ENCODE measurements around the gene ITSN2.

ITSN2 gene

GRCh38 chr2:24191848-24192247 lies 168.5 kb downstream of the ITSN2 start:
- DNase-seq: no peak
- no peaks in the 10 kb centered on the region for H3K36me3 Mint-ChIP-seq (ENCODE audit: low read depth)
- no peaks in the 10 kb centered on the region for H3K4me1 Mint-ChIP-seq (ENCODE audit: low read depth)
- no peaks in the 10 kb centered on the region for H3K27me3 Mint-ChIP-seq
- H3K4me3 Mint-ChIP-seq: no peak overlapping the region
- no peak overlapping the region for H3K27ac Mint-ChIP-seq
- peaks cover 9% of the 10 kb centered on the region for H3K9me3 Mint-ChIP-seq

DNA sequence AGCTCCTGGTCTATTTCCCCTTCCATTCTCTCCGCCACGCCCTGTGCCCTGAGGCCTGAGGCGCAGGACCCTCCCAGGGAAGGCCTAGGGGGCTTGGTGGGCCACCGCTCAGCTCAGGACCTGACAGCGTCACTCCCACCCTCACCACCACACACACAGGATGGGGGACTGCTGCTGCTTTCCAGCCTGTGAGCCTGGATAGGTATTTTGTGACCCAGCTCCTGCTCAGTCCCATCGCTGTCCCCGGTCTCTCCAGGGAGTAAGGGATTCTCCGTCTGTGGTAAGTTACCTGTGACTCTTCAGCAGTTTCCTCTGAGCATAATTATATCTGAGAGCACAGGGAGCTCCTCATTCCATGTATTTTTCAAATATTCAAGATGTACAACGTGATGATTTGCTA lies 169.2 kb downstream of the ITSN2 start:
- Mint-ChIP-seq H3K9me3 (peaks cover 6% of the 10 kb centered on the region), H3K27me3 (no peaks in the 10 kb centered on the region), H3K4me1 (ENCODE audit: low read depth) (no peaks in the 10 kb centered on the region), H3K4me3 (no peak overlapping the region), H3K27ac (no peak overlapping the region), H3K36me3 (ENCODE audit: low read depth) (no peaks in the 10 kb centered on the region)
- no peak for DNase-seq

GRCh38 chr2:24190503-24190902 lies 169.8 kb downstream of the ITSN2 start:
- Mint-ChIP-seq H3K4me1 (ENCODE audit: low read depth) (no peaks in the 10 kb centered on the region), H3K9me3 (peaks cover 6% of the 10 kb centered on the region), H3K27ac (no peak overlapping the region), H3K27me3 (no peaks in the 10 kb centered on the region), H3K36me3 (ENCODE audit: low read depth) (no peaks in the 10 kb centered on the region), H3K4me3 (no peak overlapping the region)
- DNase-seq: no peak

DNA sequence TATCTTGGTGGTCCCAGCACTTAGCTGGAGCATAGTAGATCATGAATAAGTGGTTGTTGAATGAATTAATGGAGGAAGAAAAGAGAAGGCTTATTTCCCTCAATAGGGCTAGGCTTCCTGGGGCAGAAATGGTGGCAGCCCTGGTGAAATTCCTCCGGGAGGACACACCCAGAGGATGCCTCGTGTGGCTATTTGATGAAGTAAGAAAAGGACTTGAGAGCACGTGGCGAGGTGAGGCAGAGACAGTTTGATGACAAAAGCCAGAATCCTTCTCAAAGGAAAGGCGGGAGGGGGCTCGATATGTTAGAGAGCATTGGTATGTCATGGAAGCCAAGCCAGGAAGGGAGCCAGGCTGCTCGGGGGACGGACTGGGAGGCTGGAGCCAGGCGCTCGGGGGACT lies 170.8 kb downstream of the ITSN2 start:
- Mint-ChIP-seq H3K4me3 (no peak overlapping the region), H3K9me3 (peaks cover 6% of the 10 kb centered on the region), H3K27ac (no peak overlapping the region), H3K36me3 (ENCODE audit: low read depth) (no peaks in the 10 kb centered on the region), H3K27me3 (no peaks in the 10 kb centered on the region), H3K4me1 (ENCODE audit: low read depth) (no peaks in the 10 kb centered on the region)
- no peak for DNase-seq

- Mint-ChIP-seq H3K27ac (no peak overlapping the region), H3K4me3 (no peak overlapping the region), H3K36me3 (ENCODE audit: low read depth) (no peaks in the 10 kb centered on the region), H3K4me1 (ENCODE audit: low read depth) (no peaks in the 10 kb centered on the region), H3K27me3 (no peaks in the 10 kb centered on the region), H3K9me3 (peaks cover 3% of the 10 kb centered on the region)
- no peak for DNase-seq
These were observed 176.8 kb downstream of the ITSN2 start for GRCh38 chr2:24183366-24184069.

GRCh38 chr2:24182507-24182906 lies 177.8 kb downstream of the ITSN2 start:
- no peaks in the 10 kb centered on the region for H3K27me3 Mint-ChIP-seq
- H3K4me1 Mint-ChIP-seq (ENCODE audit: low read depth): no peaks in the 10 kb centered on the region
- DNase-seq: no peak
- peaks cover 3% of the 10 kb centered on the region for H3K9me3 Mint-ChIP-seq
- H3K27ac Mint-ChIP-seq: no peak overlapping the region
- H3K4me3 Mint-ChIP-seq: no peak overlapping the region
- H3K36me3 Mint-ChIP-seq (ENCODE audit: low read depth): no peaks in the 10 kb centered on the region

DNA sequence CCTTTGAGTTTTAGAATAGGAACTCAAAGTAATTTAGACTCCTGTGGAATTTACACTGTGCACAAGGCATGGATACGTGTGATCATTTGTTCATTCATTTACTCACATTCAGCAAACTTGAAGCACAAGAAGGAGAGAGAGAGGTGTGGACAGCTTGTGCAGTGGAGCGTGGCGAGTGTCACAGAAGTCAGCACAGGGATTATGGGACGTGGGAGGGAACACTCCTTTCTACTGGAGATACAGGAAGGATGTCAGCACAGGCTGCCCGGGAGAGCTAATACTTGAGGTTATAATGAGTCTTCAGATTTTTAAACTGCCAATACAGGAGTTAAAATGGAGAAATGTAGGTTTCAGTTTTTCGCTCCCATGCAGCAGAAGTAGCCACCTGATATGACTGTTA lies 178.5 kb downstream of the ITSN2 start:
- no peaks in the 10 kb centered on the region for H3K4me1 Mint-ChIP-seq (ENCODE audit: low read depth)
- no peaks in the 10 kb centered on the region for H3K27me3 Mint-ChIP-seq
- no peak overlapping the region for H3K27ac Mint-ChIP-seq
- H3K36me3 Mint-ChIP-seq (ENCODE audit: low read depth): no peaks in the 10 kb centered on the region
- no peaks in the 10 kb centered on the region for H3K9me3 Mint-ChIP-seq
- no peak overlapping the region for H3K4me3 Mint-ChIP-seq
- DNase-seq: no peak

GRCh38 chr2:24179683-24180082 lies 180.7 kb downstream of the ITSN2 start:
- no peak overlapping the region for H3K4me3 Mint-ChIP-seq
- no peaks in the 10 kb centered on the region for H3K4me1 Mint-ChIP-seq (ENCODE audit: low read depth)
- H3K9me3 Mint-ChIP-seq: no peaks in the 10 kb centered on the region
- H3K36me3 Mint-ChIP-seq (ENCODE audit: low read depth): no peaks in the 10 kb centered on the region
- no peak overlapping the region for H3K27ac Mint-ChIP-seq
- DNase-seq: no peak
- no peaks in the 10 kb centered on the region for H3K27me3 Mint-ChIP-seq

DNA sequence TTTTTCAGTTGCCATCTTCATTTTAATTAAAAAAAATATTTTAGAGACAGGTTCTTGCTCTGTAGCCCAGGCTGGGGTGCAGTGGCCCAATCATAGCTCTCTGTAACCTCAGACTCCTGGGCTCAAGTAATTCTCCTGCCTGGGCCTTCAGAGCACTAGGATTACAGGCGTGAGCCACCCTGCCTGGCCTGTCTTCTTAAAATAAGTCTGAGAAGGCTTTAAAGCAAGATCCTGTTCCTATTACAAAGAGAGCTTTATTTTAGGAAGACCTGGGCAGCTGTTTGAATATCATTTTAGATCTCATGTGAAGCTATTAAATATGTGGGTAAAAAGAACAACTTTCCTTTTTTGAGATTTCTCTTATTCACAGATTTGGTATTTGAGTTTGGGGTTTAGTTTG lies 184.0 kb downstream of the ITSN2 start:
- Mint-ChIP-seq H3K4me1 (ENCODE audit: low read depth) (no peaks in the 10 kb centered on the region), H3K27ac (no peak overlapping the region), H3K36me3 (ENCODE audit: low read depth) (no peaks in the 10 kb centered on the region), H3K27me3 (peaks cover 6% of the 10 kb centered on the region), H3K4me3 (no peak overlapping the region), H3K9me3 (no peaks in the 10 kb centered on the region)
- DNase-seq: no peak

- Mint-ChIP-seq H3K4me1 (ENCODE audit: low read depth) (no peaks in the 10 kb centered on the region), H3K27ac (no peak overlapping the region)
These were observed 184.6 kb downstream of the ITSN2 start for GRCh38 chr2:24175631-24176187.

GRCh38 chr2:24174851-24175277 lies 185.5 kb downstream of the ITSN2 start, which contains the start of gene FAM228A:
FAM228A (plus strand) TSS chr2:24175053; CDS start chr2:24175481, 428 bp downstream.
- DNase-seq: no peak
- Mint-ChIP-seq H3K9me3 (no peaks in the 10 kb centered on the region), H3K4me3 (no peak within 1 kb of the TSS), H3K27me3 (peaks cover 6% of the 10 kb centered on the region), H3K4me1 (ENCODE audit: low read depth) (no peaks in the 10 kb centered on the region), H3K27ac (no peak within 1 kb of the TSS), H3K36me3 (ENCODE audit: low read depth) (no peaks in the 10 kb centered on the region)

More at GRCh38 chr2:24175631-24176187, 184.6 kb downstream of the ITSN2 start:
- no peak for DNase-seq
- no peaks in the 10 kb centered on the region for H3K36me3 Mint-ChIP-seq (ENCODE audit: low read depth)
- H3K27me3 Mint-ChIP-seq: peaks cover 6% of the 10 kb centered on the region
- H3K4me3 Mint-ChIP-seq: no peak overlapping the region
- H3K9me3 Mint-ChIP-seq: no peaks in the 10 kb centered on the region

GRCh38 chr2:24169023-24169422 lies 191.3 kb downstream of the ITSN2 start:
- Mint-ChIP-seq H3K4me3 (no peak overlapping the region), H3K27ac (no peak overlapping the region), H3K9me3 (no peaks in the 10 kb centered on the region), H3K36me3 (ENCODE audit: low read depth) (no peaks in the 10 kb centered on the region), H3K4me1 (ENCODE audit: low read depth) (no peaks in the 10 kb centered on the region), H3K27me3 (peaks cover 5% of the 10 kb centered on the region)
- no peak for DNase-seq

DNA sequence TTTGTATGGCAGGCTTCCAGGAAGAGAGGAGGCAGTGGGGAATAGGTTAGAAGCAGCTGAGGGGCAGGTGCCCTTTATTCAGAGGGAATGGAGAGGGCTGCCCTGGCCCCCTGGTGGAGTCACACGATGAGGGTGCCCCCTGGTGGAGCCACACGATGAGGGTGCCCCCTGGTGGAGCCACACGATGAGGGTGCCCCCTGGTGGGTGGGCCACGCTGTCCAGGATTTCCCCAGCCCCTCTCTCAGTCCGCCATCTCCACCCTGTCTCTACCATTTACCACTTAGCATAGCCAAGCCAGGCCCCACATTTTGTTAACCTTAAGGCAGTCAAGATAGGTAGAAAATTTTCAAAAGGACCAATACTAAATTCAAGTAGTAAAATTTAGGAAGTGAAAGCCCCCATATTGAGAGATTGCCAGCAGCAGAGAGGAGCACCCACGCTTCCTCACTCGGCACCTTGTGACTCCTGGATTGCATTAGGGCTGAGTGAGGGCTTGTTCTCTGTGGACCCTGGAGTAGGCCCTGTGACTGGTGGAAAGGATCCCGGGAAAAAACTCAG lies 195.8 kb downstream of the ITSN2 start:
- H3K9me3 Mint-ChIP-seq: no peaks in the 10 kb centered on the region
- H3K27me3 Mint-ChIP-seq: no peaks in the 10 kb centered on the region
- H3K36me3 Mint-ChIP-seq (ENCODE audit: low read depth): no peaks in the 10 kb centered on the region
- H3K4me1 Mint-ChIP-seq (ENCODE audit: low read depth): no peaks in the 10 kb centered on the region
- peak; percentile 64 for DNase-seq
- H3K27ac Mint-ChIP-seq: no peak overlapping the region
- no peak overlapping the region for H3K4me3 Mint-ChIP-seq

DNA sequence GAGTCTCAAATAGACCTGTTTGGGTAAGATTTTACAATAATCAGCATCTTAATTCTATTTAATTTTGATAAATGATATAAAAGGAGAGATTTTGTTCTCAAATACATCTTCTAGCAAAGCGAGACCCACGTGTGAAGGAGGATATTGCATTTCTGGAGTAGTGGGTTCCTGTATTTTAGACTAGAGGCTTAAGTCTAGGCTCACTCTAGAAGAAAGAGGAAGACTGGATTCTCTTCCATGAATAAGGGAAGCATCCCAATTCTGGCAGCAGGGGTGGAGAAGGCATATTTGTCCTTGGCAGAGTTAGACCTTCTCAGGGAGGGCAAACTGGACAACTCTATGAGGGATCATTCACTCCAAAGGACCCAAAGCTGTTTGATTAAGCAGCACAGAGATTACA lies 196.7 kb downstream of the ITSN2 start:
- no peaks in the 10 kb centered on the region for H3K36me3 Mint-ChIP-seq (ENCODE audit: low read depth)
- H3K27ac Mint-ChIP-seq: no peak overlapping the region
- no peak overlapping the region for H3K4me3 Mint-ChIP-seq
- H3K9me3 Mint-ChIP-seq: no peaks in the 10 kb centered on the region
- H3K27me3 Mint-ChIP-seq: no peaks in the 10 kb centered on the region
- no peak for DNase-seq
- H3K4me1 Mint-ChIP-seq (ENCODE audit: low read depth): no peaks in the 10 kb centered on the region

DNA sequence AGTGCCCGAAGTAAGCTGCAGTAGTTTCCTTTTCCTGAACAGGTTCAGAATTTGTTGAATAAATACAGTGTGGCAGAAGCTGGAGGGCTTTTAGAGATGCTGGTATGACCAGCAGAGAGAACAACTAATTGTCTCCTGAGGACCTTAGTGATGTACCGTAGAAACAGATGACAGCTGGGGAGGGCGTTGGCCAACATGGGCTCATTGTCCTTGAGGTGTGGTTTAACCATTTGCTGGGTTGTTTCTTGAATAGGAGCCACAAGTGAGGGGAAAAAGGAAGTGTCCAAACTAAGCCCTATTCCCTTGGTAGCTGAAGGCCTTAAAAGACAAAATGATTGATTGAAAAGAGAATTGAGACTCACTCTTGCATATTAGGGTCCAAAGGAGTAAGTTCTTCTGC lies 197.2 kb downstream of the ITSN2 start:
- Mint-ChIP-seq H3K4me1 (ENCODE audit: low read depth) (no peaks in the 10 kb centered on the region), H3K27ac (no peak overlapping the region), H3K27me3 (no peaks in the 10 kb centered on the region), H3K9me3 (no peaks in the 10 kb centered on the region), H3K36me3 (ENCODE audit: low read depth) (no peaks in the 10 kb centered on the region), H3K4me3 (no peak overlapping the region)
- DNase-seq: no peak

All from activated T-cell treated with anti-CD3 and anti-CD28 coated beads, Interleukin-2, amount 50 U/mL, for 24 hours (primary cell).